Activated CD4-positive, alpha-beta T cell treated with anti-CD3 and anti-CD28 coated beads, Interleukin-2, amount 50 U/mL, for 16 hours (primary cell): Measurements from ENCODE around the gene COL23A1.
"Not testable (repeated sequence)": the region's sequence is repeated elsewhere in the genome, so short reads cannot be mapped to it uniquely, and the experiment has no call there.

Experiments used
- DNase-seq: peaks from one replicate; pipeline ENCODE4 v3.0.0-alpha.2; 2020

Gene COL23A1

GRCh38 chr5:178313316-178313715 lies 276.9 kb downstream of the COL23A1 start:
- no peak for DNase-seq

- no peak for DNase-seq
Measured at GRCh38 chr5:178312880-178313282, 277.3 kb downstream of the COL23A1 start.

- no peak for DNase-seq
Measured at GRCh38 chr5:178310130-178310865, 279.9 kb downstream of the COL23A1 start.

- DNase-seq, result no peak
Measured at GRCh38 chr5:178309271-178310013, 280.8 kb downstream of the COL23A1 start.

- no peak for DNase-seq
Measured at GRCh38 chr5:178308541-178309092, 281.6 kb downstream of the COL23A1 start.

- no peak for DNase-seq
Measured at GRCh38 chr5:178307267-178308045, 282.7 kb downstream of the COL23A1 start.

GRCh38 chr5:178306430-178307225 lies 283.6 kb downstream of the COL23A1 start:
- DNase-seq, result no peak

GRCh38 chr5:178305801-178306200 lies 284.4 kb downstream of the COL23A1 start:
- DNase-seq, result no peak

GRCh38 chr5:178304761-178305645 lies 285.2 kb downstream of the COL23A1 start:
- DNase-seq, result no peak

- DNase-seq, result no peak
Measured at GRCh38 chr5:178304016-178304415, 286.2 kb downstream of the COL23A1 start.

- not testable (repeated sequence) for DNase-seq
Measured at GRCh38 chr5:178302321-178302720, 287.9 kb downstream of the COL23A1 start.

- no peak for DNase-seq
Measured at GRCh38 chr5:178301641-178302040, 288.6 kb downstream of the COL23A1 start.

- no peak for DNase-seq
Measured at GRCh38 chr5:178298283-178298807, 291.8 kb downstream of the COL23A1 start.

GRCh38 chr5:178297751-178298150 lies 292.4 kb downstream of the COL23A1 start:
- no peak for DNase-seq

- DNase-seq, result no peak
Measured at GRCh38 chr5:178296066-178296465, 294.1 kb downstream of the COL23A1 start.

GRCh38 chr5:178295589-178295988 lies 294.6 kb downstream of the COL23A1 start:
- DNase-seq, result no peak

- DNase-seq, result no peak
Measured at GRCh38 chr5:178293815-178294214, 296.4 kb downstream of the COL23A1 start.

- no peak for DNase-seq
Measured at GRCh38 chr5:178293400-178293799, 296.8 kb downstream of the COL23A1 start.

- no peak for DNase-seq
Measured at GRCh38 chr5:178292826-178293205, 297.4 kb downstream of the COL23A1 start.

GRCh38 chr5:178291969-178292825 lies 298.0 kb downstream of the COL23A1 start:
- DNase-seq, result no peak
